H4 (cell line): ENCODE data around the gene ETS1. TPM values are rescaled to one million over a fixed set of nuclear protein-coding genes. Genes with fewer than 3 reads are reported as not detected.
"Not testable (repeated sequence)": the region's sequence is repeated elsewhere in the genome, so short reads cannot be mapped to it uniquely, and the experiment has no call there.

Experiments used
- DNase-seq: peaks from one replicate; pipeline ENCODE4 v3.0.0-alpha.2; 2015; ENCODE audit warnings: low spot score
- total RNA-seq: library from RNA; depleted of rRNA; stranded (reverse); fragments of >200 nt; shearing (Covaris generic); gene quantifications from 2 replicates; pipeline ENCODE4 v1.2.3, GENCODE V29; 2014

ETS1 gene
- total RNA-seq, 1 experiment from 2014 or later = 27.7 TPM

GRCh38 chr11:128467041-128467440, 120.3 kb downstream of the ETS1 start:
- no peak for DNase-seq

- DNase-seq = no peak
These were observed 121.2 kb downstream of the ETS1 start for GRCh38 chr11:128465946-128466705.

GRCh38 chr11:128465531-128465930, 121.8 kb downstream of the ETS1 start:
- no peak for DNase-seq

GRCh38 chr11:128464878-128465450, 122.4 kb downstream of the ETS1 start:
- no peak for DNase-seq

GRCh38 chr11:128463979-128464378, 123.4 kb downstream of the ETS1 start:
- DNase-seq = no peak

- DNase-seq = no peak
These were observed 124.0 kb downstream of the ETS1 start for GRCh38 chr11:128463371-128463829.

GRCh38 chr11:128462922-128463321, 124.4 kb downstream of the ETS1 start:
- no peak for DNase-seq

- DNase-seq = no peak
These were observed 125.2 kb downstream of the ETS1 start for GRCh38 chr11:128462189-128462588.

- DNase-seq = no peak
These were observed 129.0 kb downstream of the ETS1 start for GRCh38 chr11:128458321-128458720.

GRCh38 chr11:128457874-128458273, 129.5 kb downstream of the ETS1 start:
- no peak for DNase-seq

GRCh38 chr11:128456566-128457268, 130.6 kb downstream of the ETS1 start:
- no peak for DNase-seq

GRCh38 chr11:128455766-128456165, 131.6 kb downstream of the ETS1 start:
- DNase-seq = no peak

GRCh38 chr11:128453444-128454336, 133.7 kb downstream of the ETS1 start:
- DNase-seq = peak; percentile 68

GRCh38 chr11:128451652-128452470, 135.5 kb downstream of the ETS1 start:
- no peak for DNase-seq

- no peak for DNase-seq
These were observed 136.3 kb downstream of the ETS1 start for GRCh38 chr11:128450882-128451651.

- DNase-seq = not testable (repeated sequence)
These were observed 136.9 kb downstream of the ETS1 start for GRCh38 chr11:128450425-128450824.

GRCh38 chr11:128448981-128449713, 138.2 kb downstream of the ETS1 start:
- no peak for DNase-seq

- DNase-seq = peak; percentile 68
These were observed 139.0 kb downstream of the ETS1 start for GRCh38 chr11:128448200-128448886.

- DNase-seq = no peak
These were observed 140.1 kb downstream of the ETS1 start for GRCh38 chr11:128447233-128447632.
